ENCODE results near the gene FASTKD3.

The FASTKD3 gene

GRCh38 chr5:7884491-7885267 is 15.8 kb upstream of the FASTKD3 start:
- TF ChIP-seq TCF12 (IDR thresholded peaks at IDR 0.05; ENCODE audit: low read depth) = no peak
- TF ChIP-seq EP300 (IDR thresholded peaks at IDR 0.05; ENCODE audit: borderline replicate concordance) = no peak
- no peak for TF ChIP-seq EGR1 (IDR thresholded peaks at IDR 0.05)
- no peak for TF ChIP-seq NFIC (IDR thresholded peaks at IDR 0.05)
- TF ChIP-seq, protein P1, sequence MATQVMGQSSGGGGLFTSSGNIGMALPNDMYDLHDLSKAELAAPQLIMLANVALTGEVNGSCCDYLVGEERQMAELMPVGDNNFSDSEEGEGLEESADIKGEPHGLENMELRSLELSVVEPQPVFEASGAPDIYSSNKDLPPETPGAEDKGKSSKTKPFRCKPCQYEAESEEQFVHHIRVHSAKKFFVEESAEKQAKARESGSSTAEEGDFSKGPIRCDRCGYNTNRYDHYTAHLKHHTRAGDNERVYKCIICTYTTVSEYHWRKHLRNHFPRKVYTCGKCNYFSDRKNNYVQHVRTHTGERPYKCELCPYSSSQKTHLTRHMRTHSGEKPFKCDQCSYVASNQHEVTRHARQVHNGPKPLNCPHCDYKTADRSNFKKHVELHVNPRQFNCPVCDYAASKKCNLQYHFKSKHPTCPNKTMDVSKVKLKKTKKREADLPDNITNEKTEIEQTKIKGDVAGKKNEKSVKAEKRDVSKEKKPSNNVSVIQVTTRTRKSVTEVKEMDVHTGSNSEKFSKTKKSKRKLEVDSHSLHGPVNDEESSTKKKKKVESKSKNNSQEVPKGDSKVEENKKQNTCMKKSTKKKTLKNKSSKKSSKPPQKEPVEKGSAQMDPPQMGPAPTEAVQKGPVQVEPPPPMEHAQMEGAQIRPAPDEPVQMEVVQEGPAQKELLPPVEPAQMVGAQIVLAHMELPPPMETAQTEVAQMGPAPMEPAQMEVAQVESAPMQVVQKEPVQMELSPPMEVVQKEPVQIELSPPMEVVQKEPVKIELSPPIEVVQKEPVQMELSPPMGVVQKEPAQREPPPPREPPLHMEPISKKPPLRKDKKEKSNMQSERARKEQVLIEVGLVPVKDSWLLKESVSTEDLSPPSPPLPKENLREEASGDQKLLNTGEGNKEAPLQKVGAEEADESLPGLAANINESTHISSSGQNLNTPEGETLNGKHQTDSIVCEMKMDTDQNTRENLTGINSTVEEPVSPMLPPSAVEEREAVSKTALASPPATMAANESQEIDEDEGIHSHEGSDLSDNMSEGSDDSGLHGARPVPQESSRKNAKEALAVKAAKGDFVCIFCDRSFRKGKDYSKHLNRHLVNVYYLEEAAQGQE (IDR thresholded peaks at IDR 0.05; ENCODE audit: low read depth) = no peak

DNA sequence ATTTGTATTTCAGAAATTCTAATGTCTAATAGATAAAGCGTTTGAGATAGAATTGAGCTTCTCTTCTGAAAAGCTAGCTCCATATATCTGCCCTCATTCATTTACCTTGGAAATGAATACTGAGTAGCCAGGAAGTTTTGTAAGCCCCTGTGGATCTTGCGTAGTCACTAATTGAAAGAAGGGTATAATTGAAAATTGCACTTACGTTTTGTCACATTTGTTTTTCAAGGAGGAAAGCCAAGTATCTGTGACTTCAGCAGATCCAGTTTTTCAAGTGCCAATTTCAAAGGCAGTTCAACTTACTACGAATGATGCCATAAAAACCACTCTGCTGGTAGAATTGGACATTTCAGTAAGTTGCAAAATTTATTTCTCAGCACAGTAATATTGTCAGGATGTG is 14.1 kb upstream of the FASTKD3 start:
- TF ChIP-seq, protein P2, sequence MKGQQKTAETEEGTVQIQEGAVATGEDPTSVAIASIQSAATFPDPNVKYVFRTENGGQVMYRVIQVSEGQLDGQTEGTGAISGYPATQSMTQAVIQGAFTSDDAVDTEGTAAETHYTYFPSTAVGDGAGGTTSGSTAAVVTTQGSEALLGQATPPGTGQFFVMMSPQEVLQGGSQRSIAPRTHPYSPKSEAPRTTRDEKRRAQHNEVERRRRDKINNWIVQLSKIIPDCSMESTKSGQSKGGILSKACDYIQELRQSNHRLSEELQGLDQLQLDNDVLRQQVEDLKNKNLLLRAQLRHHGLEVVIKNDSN (IDR thresholded peaks at IDR 0.05) = no peak
- no peak for TF ChIP-seq NFIC (IDR thresholded peaks at IDR 0.05)
- no peak for TF ChIP-seq MAX (IDR thresholded peaks at IDR 0.05)
- no peak for TF ChIP-seq EP300 (IDR thresholded peaks at IDR 0.05; ENCODE audit: borderline replicate concordance)
- no peak for TF ChIP-seq CREB1 (IDR thresholded peaks at IDR 0.05; ENCODE audit: low read depth)
- no peak for TF ChIP-seq YY1 (IDR thresholded peaks at IDR 0.05; ENCODE audit: low read depth)

GRCh38 chr5:7881816-7882215 is 13.0 kb upstream of the FASTKD3 start:
- TF ChIP-seq CEBPB (IDR thresholded peaks at IDR 0.05) (no peak), EP300 (IDR thresholded peaks at IDR 0.05; ENCODE audit: borderline replicate concordance) (no peak), EGR1 (IDR thresholded peaks at IDR 0.05) (no peak), CREB1 (IDR thresholded peaks at IDR 0.05; ENCODE audit: low read depth) (no peak), TAF1 (IDR thresholded peaks at IDR 0.05; ENCODE audit: low read depth) (no peak), RAD21 (IDR thresholded peaks at IDR 0.05; ENCODE audit: low read depth) (no peak), TEAD4 (IDR thresholded peaks at IDR 0.05) (no peak), TCF12 (IDR thresholded peaks at IDR 0.05; ENCODE audit: low read depth) (no peak)
- TF ChIP-seq, protein P2 (IDR thresholded peaks at IDR 0.05) = no peak
- TF ChIP-seq, protein P1 (IDR thresholded peaks at IDR 0.05; ENCODE audit: low read depth) = no peak

GRCh38 chr5:7881091-7881490 is 12.3 kb upstream of the FASTKD3 start:
- no peak for TF ChIP-seq EGR1 (IDR thresholded peaks at IDR 0.05)
- TF ChIP-seq NFIC (IDR thresholded peaks at IDR 0.05) = no peak
- TF ChIP-seq, protein P1 (IDR thresholded peaks at IDR 0.05; ENCODE audit: low read depth) = no peak
- no peak for TF ChIP-seq TCF12 (IDR thresholded peaks at IDR 0.05; ENCODE audit: low read depth)
- no peak for TF ChIP-seq ZBTB7A (IDR thresholded peaks at IDR 0.05; ENCODE audit: low read depth)
- no peak for TF ChIP-seq CEBPB (IDR thresholded peaks at IDR 0.05)
- no peak for TF ChIP-seq CREB1 (IDR thresholded peaks at IDR 0.05; ENCODE audit: low read depth)
- TF ChIP-seq, protein P2 (IDR thresholded peaks at IDR 0.05) = no peak
- no peak for TF ChIP-seq FOXM1 (IDR thresholded peaks at IDR 0.05; ENCODE audit: borderline replicate concordance, low read depth)
- TF ChIP-seq RAD21 (IDR thresholded peaks at IDR 0.05; ENCODE audit: low read depth) = no peak
- no peak for TF ChIP-seq TAF1 (IDR thresholded peaks at IDR 0.05; ENCODE audit: low read depth)
- TF ChIP-seq TEAD4 (IDR thresholded peaks at IDR 0.05) = no peak
- no peak for TF ChIP-seq MAX (IDR thresholded peaks at IDR 0.05)
- no peak for TF ChIP-seq YY1 (IDR thresholded peaks at IDR 0.05; ENCODE audit: low read depth)
- no peak for TF ChIP-seq EP300 (IDR thresholded peaks at IDR 0.05; ENCODE audit: borderline replicate concordance)

All from Ishikawa (cell line).